ENCODE measurements around the gene PRXL2A. TPM values are rescaled to one million over a fixed set of nuclear protein-coding genes. Genes with fewer than 3 reads are reported as not detected.
"Not testable (repeated sequence)": the region's sequence is repeated elsewhere in the genome, so short reads cannot be mapped to it uniquely, and the experiment has no call there.

The PRXL2A gene
- total RNA-seq, 1 donor from 2014 or later = 197 TPM

- DNase-seq (ENCODE audit: extremely low read depth, low read depth, low spot score) = no peak
These were observed 2.3 kb downstream of the PRXL2A start for GRCh38 chr10:80410578-80411145.

GRCh38 chr10:80411267-80411668, 2.9 kb downstream of the PRXL2A start:
- DNase-seq (ENCODE audit: extremely low read depth, low read depth, low spot score) = peak; percentile 84

- no peak for DNase-seq (ENCODE audit: extremely low read depth, low read depth, low spot score)
These were observed 3.4 kb downstream of the PRXL2A start for GRCh38 chr10:80411681-80412220.

GRCh38 chr10:80412486-80412885, 4.1 kb downstream of the PRXL2A start:
- DNase-seq (ENCODE audit: extremely low read depth, low read depth, low spot score) = peak; percentile 92

GRCh38 chr10:80413271-80413996, 5.1 kb downstream of the PRXL2A start:
- DNase-seq (ENCODE audit: extremely low read depth, low read depth, low spot score) = no peak

- no peak for DNase-seq (ENCODE audit: extremely low read depth, low read depth, low spot score)
These were observed 6.0 kb downstream of the PRXL2A start for GRCh38 chr10:80414142-80414895.

GRCh38 chr10:80415734-80416478, 7.6 kb downstream of the PRXL2A start:
- no peak for DNase-seq (ENCODE audit: extremely low read depth, low read depth, low spot score)

- no peak for DNase-seq (ENCODE audit: extremely low read depth, low read depth, low spot score)
These were observed 8.2 kb downstream of the PRXL2A start for GRCh38 chr10:80416479-80417098.

- not testable (repeated sequence) for DNase-seq (ENCODE audit: extremely low read depth, low read depth, low spot score)
These were observed 8.9 kb downstream of the PRXL2A start for GRCh38 chr10:80417256-80417655.

GRCh38 chr10:80421050-80421706, 12.8 kb downstream of the PRXL2A start:
- no peak for DNase-seq (ENCODE audit: extremely low read depth, low read depth, low spot score)

- no peak for DNase-seq (ENCODE audit: extremely low read depth, low read depth, low spot score)
These were observed 13.6 kb downstream of the PRXL2A start for GRCh38 chr10:80421707-80422536.

GRCh38 chr10:80425901-80426300, 17.6 kb downstream of the PRXL2A start:
- no peak for DNase-seq (ENCODE audit: extremely low read depth, low read depth, low spot score)

- no peak for DNase-seq (ENCODE audit: extremely low read depth, low read depth, low spot score)
These were observed 19.2 kb downstream of the PRXL2A start for GRCh38 chr10:80427541-80427940.

GRCh38 chr10:80429521-80429973, 21.2 kb downstream of the PRXL2A start:
- DNase-seq (ENCODE audit: extremely low read depth, low read depth, low spot score) = no peak

- no peak for DNase-seq (ENCODE audit: extremely low read depth, low read depth, low spot score)
These were observed 24.8 kb downstream of the PRXL2A start for GRCh38 chr10:80433134-80433533.

- no peak for DNase-seq (ENCODE audit: extremely low read depth, low read depth, low spot score)
These were observed 28.2 kb downstream of the PRXL2A start for GRCh38 chr10:80436446-80437098.

- no peak for DNase-seq (ENCODE audit: extremely low read depth, low read depth, low spot score)
These were observed 28.9 kb downstream of the PRXL2A start for GRCh38 chr10:80437227-80437626.

- DNase-seq (ENCODE audit: extremely low read depth, low read depth, low spot score) = no peak
These were observed 33.5 kb downstream of the PRXL2A start for GRCh38 chr10:80441831-80442230.

All from glomerular endothelial cell (primary cell).